K562 (cell line): ENCODE measurements around the gene KIF9. TPM values are rescaled to one million over a fixed set of nuclear protein-coding genes. Genes with fewer than 3 reads are reported as not detected.
A peak's percentile ranks its signal among the peaks of the same experiment; 100 is the strongest.

Source experiments
- CBFB ChIP-seq: sonication (generic); formaldehyde crosslinking; IDR thresholded peaks from 2 replicates; pipeline ENCODE4 v1.4.0; 2020; ENCODE audit warnings: mild to moderate bottlenecking, missing genetic modification reagents
- CEBPG ChIP-seq, 3 experiments: fragments of 200-800 bp in 1 of 3; sonication (Bioruptor generic) in 1 of 3; sonication (generic) in 1 of 3; formaldehyde crosslinking in 1 of 3; IDR thresholded peaks in 2 of 3; conservative IDR thresholded peaks in 1 of 3; 2 replicates each; pipeline versions ENCODE4 v1.6.1 to v1.8.0; 2016 to 2022; ENCODE audit warnings: missing compliant biosample characterization in 2 of 3, missing genetic modification characterization in 2 of 3, mild to moderate bottlenecking in 1 of 3, missing genetic modification reagents in 1 of 3
- FOXM1 ChIP-seq, 2 experiments: fragments of 450-650 bp in 1 of 2; sonication (generic) in 1 of 2; formaldehyde crosslinking in 1 of 2; IDR thresholded peaks; 2 replicates each; pipeline versions ENCODE4 v1.6.1 to v1.9.0; 2017 to 2022; ENCODE audit warnings: low read depth in 2 of 2, mild to moderate bottlenecking in 2 of 2, missing genetic modification reagents in 1 of 2, moderate library complexity in 1 of 2
- KDM1A ChIP-seq, 2 experiments: fragments of 450-650 bp; IDR thresholded peaks; 2 replicates each; pipeline ENCODE4 v1.6.1; 2016; ENCODE audit warnings: mild to moderate bottlenecking in 2 of 2
- MEIS2 ChIP-seq: fragments of 450-650 bp; IDR thresholded peaks from 2 replicates; pipeline ENCODE4 v1.6.1; 2014; ENCODE audit warnings: mild to moderate bottlenecking; ENCODE audit not compliant: partially characterized antibody
- PKNOX1 ChIP-seq: fragments of 450-650 bp; IDR thresholded peaks from 2 replicates; pipeline ENCODE4 v1.6.1; 2016
- RCOR1 ChIP-seq, 2 experiments: IDR thresholded peaks; 2 replicates each; pipeline ENCODE4 v1.6.1; 2012; ENCODE audit warnings: low read depth in 2 of 2, low read length in 2 of 2, borderline replicate concordance in 1 of 2, improper control_type of control experiment in 1 of 2
- SMARCA4 ChIP-seq: fragments of 450-650 bp; IDR thresholded peaks from 2 replicates; pipeline ENCODE4 v1.6.1; 2016
- TEAD4 ChIP-seq, 2 experiments: sonication (generic) in 1 of 2; formaldehyde crosslinking in 1 of 2; IDR thresholded peaks; 2 replicates each; pipeline versions ENCODE4 v1.6.1 to v1.8.0; 2012 to 2022; ENCODE audit warnings: borderline replicate concordance in 1 of 2, inconsistent platforms in 1 of 2, low read length in 1 of 2, mild to moderate bottlenecking in 1 of 2, missing genetic modification reagents in 1 of 2
- polyA plus RNA-seq, 8 experiments: library from polyadenylated mRNA; depleted of rRNA in 4 of 8; stranded (reverse) in 5 of 8; unstranded in 3 of 8; fragments of >200 nt; fragmentation: Nextera tagmentation in 2 of 8; fragmentation: Illumina TruSeq in 1 of 8; extraction: Ambion mirVana in 2 of 8; extraction: Trizol in 1 of 8; gene quantifications; 2 replicates each; pipeline versions ENCODE4 v1.2.1 to v1.2.3, GENCODE V29; 2011 to 2014; ENCODE audit warnings: inconsistent platforms in 1 of 8, missing spikeins in 1 of 8
- total RNA-seq, 7 experiments: library from RNA; depleted of rRNA in 6 of 7; stranded (reverse); fragments of >200 nt in 6 of 7; fragmentation: Illumina TruSeq in 2 of 7; extraction: Trizol in 2 of 7; gene quantifications; 2 replicates each; pipeline versions ENCODE4 v1.2.1 to v1.2.3, GENCODE V29; 2011 to 2021; ENCODE audit warnings: low replicate concordance in 1 of 7
- TF ChIP-seq, protein P1 (sequence below), 3 experiments: fragments of 200-800 bp in 1 of 3; fragments of 250-450 bp in 1 of 3; fragments of 450-650 bp in 1 of 3; sonication (Bioruptor Pico) in 1 of 3; sonication (Bioruptor generic) in 1 of 3; formaldehyde crosslinking in 1 of 3; IDR thresholded peaks; 2 replicates each; pipeline versions ENCODE4 v1.6.1 to v1.8.0; 2016 to 2022; ENCODE audit warnings: mild to moderate bottlenecking in 2 of 3, missing genetic modification characterization in 2 of 3, missing compliant biosample characterization in 1 of 3, moderate library complexity in 1 of 3
- TF ChIP-seq, protein P2 (sequence below): sonication (generic); formaldehyde crosslinking; IDR thresholded peaks from 2 replicates; pipeline ENCODE4 v1.8.0; 2022; ENCODE audit warnings: mild to moderate bottlenecking, missing genetic modification reagents
- TF ChIP-seq, protein P3 (sequence below), 2 experiments: IDR thresholded peaks; 2 replicates each; pipeline ENCODE4 v1.6.1; 2011; ENCODE audit warnings: borderline replicate concordance in 1 of 2, control low read depth in 1 of 2, low read depth in 1 of 2, low read length in 1 of 2, mild to moderate bottlenecking in 1 of 2, mixed read lengths in 1 of 2, moderate library complexity in 1 of 2; ENCODE audit not compliant: insufficient read depth in 1 of 2, insufficient read length in 1 of 2, poor library complexity in 1 of 2, severe bottlenecking in 1 of 2; ENCODE audit errors: extremely low read depth in 1 of 2

Gene KIF9
- total and polyA plus RNA-seq, 9 of the 15 experiments (the other 6 are each of a cell fraction or from before 2014, with no cell fraction given), result 16.9 to 56.9 (median 25.0) TPM

DNA sequence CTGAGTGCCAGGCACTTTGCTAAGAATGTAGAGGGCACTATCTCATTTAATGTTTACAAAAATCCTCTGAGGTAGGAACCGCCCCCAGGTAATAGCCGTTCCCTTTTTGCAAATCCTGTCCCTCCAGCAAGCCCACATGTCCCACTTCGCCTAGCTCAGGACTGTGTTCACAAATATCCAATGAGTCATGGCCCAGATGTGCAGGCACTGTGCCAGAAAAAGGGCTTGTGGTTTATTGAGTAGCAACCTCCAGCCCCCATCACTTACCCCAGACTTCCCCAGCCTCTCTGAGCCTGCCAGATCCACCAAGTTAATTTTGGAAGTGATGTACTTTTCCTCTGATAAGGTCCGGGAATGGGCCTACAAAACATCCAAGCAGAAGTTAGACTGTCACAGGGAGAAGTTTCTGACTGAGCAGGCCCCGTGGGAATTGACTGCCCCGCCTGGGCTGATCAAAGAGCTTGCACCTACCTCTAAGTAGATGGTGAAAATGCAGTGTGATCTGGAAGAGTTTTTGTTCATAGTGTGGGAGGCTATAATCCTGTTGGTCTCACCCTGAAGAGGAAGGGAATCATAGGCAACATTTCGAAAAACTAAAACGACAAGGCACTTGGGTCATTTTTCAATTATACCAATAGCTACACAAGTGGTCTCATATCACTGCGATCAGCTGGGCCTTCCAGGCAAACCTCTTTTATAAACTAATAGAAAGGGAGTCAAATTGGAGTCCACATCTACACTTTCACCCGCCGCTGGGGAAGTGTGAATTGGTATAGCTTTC, 15.7 kb downstream of the KIF9 start (continued):
- TF ChIP-seq PKNOX1 (peak; percentile 56; the same call in 1 of the 2 replicates), CBFB (peak; percentile 80; the same call in 1 of the 2 replicates), CEBPG (CRISPR knock-in tag; IDR thresholded peaks at IDR 0.05) (0 out of 2 replicates have a peak, but pooled peaks have one; percentile 30), CEBPG (tag; conservative IDR thresholded peaks at IDR 0.05 in 1 of 2, IDR thresholded peaks at IDR 0.05 in 1 of 2) (no peak), TEAD4 (IDR thresholded peaks at IDR 0.05; ENCODE audit: low read length) (peak; percentile 86), TEAD4 (CRISPR knock-in tag; IDR thresholded peaks at IDR 0.05; ENCODE audit: borderline replicate concordance) (no peak), KDM1A (IDR thresholded peaks at IDR 0.05) (peak; percentile 59 to 84; a peak in 3 of 4 replicates), FOXM1 (IDR thresholded peaks at IDR 0.05; ENCODE audit: low read depth) (peak; percentile 41; the same call in 1 of the 2 replicates), FOXM1 (CRISPR knock-in tag; IDR thresholded peaks at IDR 0.05; ENCODE audit: low read depth) (no peak), SMARCA4 (peak; percentile 92), RCOR1 (IDR thresholded peaks at IDR 0.05; ENCODE audit: borderline replicate concordance in 1 of 2, low read depth in 2 of 2, low read length in 2 of 2) (peak; percentile 17 to 90; a peak in 3 of 4 replicates), MEIS2 (peak; percentile 49)
- TF ChIP-seq, protein P1, sequence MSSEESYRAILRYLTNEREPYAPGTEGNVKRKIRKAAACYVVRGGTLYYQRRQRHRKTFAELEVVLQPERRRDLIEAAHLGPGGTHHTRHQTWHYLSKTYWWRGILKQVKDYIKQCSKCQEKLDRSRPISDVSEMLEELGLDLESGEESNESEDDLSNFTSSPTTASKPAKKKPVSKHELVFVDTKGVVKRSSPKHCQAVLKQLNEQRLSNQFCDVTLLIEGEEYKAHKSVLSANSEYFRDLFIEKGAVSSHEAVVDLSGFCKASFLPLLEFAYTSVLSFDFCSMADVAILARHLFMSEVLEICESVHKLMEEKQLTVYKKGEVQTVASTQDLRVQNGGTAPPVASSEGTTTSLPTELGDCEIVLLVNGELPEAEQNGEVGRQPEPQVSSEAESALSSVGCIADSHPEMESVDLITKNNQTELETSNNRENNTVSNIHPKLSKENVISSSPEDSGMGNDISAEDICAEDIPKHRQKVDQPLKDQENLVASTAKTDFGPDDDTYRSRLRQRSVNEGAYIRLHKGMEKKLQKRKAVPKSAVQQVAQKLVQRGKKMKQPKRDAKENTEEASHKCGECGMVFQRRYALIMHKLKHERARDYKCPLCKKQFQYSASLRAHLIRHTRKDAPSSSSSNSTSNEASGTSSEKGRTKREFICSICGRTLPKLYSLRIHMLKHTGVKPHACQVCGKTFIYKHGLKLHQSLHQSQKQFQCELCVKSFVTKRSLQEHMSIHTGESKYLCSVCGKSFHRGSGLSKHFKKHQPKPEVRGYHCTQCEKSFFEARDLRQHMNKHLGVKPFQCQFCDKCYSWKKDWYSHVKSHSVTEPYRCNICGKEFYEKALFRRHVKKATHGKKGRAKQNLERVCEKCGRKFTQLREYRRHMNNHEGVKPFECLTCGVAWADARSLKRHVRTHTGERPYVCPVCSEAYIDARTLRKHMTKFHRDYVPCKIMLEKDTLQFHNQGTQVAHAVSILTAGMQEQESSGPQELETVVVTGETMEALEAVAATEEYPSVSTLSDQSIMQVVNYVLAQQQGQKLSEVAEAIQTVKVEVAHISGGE (CRISPR knock-in tag; IDR thresholded peaks at IDR 0.05), result no peak
- TF ChIP-seq, protein P2, sequence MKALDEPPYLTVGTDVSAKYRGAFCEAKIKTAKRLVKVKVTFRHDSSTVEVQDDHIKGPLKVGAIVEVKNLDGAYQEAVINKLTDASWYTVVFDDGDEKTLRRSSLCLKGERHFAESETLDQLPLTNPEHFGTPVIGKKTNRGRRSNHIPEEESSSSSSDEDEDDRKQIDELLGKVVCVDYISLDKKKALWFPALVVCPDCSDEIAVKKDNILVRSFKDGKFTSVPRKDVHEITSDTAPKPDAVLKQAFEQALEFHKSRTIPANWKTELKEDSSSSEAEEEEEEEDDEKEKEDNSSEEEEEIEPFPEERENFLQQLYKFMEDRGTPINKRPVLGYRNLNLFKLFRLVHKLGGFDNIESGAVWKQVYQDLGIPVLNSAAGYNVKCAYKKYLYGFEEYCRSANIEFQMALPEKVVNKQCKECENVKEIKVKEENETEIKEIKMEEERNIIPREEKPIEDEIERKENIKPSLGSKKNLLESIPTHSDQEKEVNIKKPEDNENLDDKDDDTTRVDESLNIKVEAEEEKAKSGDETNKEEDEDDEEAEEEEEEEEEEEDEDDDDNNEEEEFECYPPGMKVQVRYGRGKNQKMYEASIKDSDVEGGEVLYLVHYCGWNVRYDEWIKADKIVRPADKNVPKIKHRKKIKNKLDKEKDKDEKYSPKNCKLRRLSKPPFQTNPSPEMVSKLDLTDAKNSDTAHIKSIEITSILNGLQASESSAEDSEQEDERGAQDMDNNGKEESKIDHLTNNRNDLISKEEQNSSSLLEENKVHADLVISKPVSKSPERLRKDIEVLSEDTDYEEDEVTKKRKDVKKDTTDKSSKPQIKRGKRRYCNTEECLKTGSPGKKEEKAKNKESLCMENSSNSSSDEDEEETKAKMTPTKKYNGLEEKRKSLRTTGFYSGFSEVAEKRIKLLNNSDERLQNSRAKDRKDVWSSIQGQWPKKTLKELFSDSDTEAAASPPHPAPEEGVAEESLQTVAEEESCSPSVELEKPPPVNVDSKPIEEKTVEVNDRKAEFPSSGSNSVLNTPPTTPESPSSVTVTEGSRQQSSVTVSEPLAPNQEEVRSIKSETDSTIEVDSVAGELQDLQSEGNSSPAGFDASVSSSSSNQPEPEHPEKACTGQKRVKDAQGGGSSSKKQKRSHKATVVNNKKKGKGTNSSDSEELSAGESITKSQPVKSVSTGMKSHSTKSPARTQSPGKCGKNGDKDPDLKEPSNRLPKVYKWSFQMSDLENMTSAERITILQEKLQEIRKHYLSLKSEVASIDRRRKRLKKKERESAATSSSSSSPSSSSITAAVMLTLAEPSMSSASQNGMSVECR (CRISPR knock-in tag), result 0 out of 2 replicates have a peak, but pooled peaks have one; percentile 48
- TF ChIP-seq, protein P3, sequence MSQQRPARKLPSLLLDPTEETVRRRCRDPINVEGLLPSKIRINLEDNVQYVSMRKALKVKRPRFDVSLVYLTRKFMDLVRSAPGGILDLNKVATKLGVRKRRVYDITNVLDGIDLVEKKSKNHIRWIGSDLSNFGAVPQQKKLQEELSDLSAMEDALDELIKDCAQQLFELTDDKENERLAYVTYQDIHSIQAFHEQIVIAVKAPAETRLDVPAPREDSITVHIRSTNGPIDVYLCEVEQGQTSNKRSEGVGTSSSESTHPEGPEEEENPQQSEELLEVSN (IDR thresholded peaks at IDR 0.05; ENCODE audit: borderline replicate concordance in 1 of 2, extremely low read depth in 1 of 2, insufficient read depth in 1 of 2, insufficient read length in 1 of 2, low read depth in 1 of 2, low read length in 1 of 2, poor library complexity in 1 of 2, severe bottlenecking in 1 of 2), result peak in 1 of 2 experiments; percentile 60
